ENCODE results near the gene THOC6.
"Not testable (repeated sequence)": the region's sequence is repeated elsewhere in the genome, so short reads cannot be mapped to it uniquely, and the experiment has no call there.

Gene THOC6

DNA sequence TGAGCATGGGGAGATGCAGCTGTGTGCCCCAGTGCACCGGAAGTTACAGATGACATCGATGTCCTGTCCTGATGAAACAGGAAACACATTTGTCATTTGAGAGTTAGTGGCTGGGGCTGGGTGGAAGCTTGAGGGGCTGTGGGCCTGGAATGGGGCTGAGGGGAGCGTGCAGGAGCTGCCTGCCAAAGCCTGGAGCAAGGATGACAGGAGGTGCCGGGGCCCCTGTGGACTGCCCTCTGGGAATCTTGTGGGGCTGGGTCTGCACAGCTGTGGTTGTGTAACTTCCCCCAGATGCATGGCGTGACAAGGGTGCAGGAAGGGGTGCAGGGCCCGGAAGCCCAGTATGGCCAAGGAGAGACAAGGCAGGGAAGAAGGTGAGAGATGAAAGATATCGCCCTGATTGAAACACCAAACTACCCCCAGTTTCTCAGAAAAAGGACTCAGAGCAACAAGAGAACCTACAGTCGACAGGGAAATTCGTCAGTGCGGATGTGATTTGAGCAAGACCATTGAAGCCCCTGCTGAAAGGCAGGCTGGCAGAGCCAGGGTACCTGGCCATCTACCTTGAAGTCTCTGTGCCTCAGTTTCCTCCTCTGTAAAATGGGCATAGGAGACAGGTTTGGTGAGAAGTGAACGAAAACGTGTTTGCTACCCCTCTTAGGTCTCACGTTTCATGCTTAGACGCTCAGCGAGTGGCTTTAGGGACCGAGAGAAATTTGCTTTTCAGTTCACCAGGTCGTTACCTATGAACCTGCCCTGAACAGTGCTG, 31.3 kb downstream of the THOC6 start:
- DNase-seq (ENCODE audit: low read depth) = no peak

DNA sequence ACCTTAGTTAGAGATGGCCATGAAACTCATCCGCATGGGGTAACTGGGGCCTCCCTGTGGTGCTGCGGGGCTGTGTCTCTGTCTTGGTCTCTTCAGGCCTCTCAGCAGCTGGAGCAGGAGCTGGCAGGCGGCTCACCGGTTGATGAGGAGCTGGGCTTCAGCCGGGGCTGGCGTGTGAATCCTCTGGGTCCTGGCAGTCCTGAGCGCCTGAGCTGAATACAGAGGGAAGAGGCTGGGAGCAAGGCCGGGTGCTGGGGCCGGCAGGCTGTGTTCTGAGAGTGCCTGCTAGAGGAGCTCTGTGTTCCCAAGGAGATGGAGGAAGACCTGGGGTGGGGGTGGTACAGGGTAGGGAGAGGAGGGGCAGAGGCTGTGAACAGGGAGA, 31.9 kb downstream of the THOC6 start:
- not testable (repeated sequence) for DNase-seq (ENCODE audit: low read depth)

DNA sequence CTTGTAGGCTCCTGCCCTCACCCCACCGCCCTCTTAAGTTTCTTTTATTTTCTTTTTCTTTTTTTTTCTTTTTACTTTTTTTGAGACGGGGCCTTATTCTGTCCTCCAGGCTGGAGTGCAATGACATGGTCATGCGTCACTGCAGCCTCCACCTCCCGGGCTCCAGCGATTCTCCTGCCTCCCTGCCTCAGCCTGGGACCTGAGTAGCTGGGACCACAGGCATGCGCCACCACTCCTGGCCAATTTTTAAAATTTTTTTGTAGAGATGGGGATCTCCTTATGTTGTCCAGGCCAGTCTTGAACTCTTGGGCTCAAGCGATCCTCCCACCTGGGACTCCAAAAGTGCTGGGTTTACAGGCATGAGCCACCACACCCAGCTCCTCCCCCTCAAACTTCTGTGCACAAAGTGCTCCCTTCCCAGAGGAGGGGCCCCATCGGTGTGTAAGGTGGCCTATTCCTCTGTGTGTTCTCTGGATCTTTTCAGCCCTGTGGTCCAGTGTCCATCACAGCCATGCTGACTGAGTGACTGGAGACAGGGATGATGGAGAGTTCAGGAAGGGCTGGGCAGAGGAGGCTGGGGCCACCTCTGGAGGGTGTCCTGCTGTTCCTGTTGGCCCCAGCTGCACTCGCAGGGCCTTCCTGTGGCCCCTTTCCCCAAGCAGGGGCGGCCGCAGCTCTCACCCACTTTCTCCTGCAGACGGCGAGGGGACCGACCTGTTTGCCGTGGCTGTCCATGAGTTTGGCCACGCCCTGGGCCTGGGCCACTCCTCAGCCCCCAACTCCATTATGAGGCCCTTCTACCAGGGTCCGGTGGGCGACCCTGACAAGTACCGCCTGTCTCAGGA, 32.7 kb downstream of the THOC6 start:
- DNase-seq (ENCODE audit: low read depth) = no peak

DNA sequence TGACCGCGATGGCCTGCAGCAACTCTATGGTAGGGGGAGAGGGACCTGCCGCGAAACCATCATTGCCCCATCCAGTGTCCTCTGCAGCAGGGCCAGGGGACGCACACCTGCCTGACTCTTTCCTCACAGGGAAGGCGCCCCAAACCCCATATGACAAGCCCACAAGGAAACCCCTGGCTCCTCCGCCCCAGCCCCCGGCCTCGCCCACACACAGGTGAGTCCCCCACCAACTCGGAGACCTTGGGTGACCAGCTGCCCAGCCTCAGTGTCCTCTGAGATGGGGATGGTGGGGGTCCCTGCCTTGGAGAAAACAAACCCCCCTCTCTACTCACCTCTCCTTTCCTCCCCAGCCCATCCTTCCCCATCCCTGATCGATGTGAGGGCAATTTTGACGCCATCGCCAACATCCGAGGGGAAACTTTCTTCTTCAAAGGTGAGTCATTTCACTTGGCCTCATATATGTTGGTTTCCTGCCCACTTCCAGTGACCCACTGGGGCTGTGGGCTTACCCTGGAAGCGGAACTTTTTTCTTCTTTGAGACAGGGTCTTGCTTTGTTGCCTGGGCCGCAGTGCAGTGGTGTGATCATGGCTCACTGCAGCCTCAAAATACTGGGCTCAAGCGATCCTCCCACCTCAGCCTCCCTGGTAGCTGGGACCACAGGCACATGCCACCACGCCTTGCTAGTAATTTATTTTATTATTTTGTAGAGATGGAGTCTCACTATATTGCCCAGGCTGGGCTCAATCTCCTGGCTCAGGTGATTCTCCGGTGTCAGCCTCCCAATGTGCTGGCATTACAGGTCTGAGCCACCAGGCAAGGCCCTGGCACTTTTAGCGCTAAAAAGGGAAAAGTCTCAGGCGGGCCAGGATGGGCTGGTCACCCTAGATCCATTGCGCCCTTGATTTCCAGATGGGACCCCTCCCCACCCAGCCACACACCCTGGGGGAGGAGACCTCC, 33.6 kb downstream of the THOC6 start:
- no peak for DNase-seq (ENCODE audit: low read depth)

DNA sequence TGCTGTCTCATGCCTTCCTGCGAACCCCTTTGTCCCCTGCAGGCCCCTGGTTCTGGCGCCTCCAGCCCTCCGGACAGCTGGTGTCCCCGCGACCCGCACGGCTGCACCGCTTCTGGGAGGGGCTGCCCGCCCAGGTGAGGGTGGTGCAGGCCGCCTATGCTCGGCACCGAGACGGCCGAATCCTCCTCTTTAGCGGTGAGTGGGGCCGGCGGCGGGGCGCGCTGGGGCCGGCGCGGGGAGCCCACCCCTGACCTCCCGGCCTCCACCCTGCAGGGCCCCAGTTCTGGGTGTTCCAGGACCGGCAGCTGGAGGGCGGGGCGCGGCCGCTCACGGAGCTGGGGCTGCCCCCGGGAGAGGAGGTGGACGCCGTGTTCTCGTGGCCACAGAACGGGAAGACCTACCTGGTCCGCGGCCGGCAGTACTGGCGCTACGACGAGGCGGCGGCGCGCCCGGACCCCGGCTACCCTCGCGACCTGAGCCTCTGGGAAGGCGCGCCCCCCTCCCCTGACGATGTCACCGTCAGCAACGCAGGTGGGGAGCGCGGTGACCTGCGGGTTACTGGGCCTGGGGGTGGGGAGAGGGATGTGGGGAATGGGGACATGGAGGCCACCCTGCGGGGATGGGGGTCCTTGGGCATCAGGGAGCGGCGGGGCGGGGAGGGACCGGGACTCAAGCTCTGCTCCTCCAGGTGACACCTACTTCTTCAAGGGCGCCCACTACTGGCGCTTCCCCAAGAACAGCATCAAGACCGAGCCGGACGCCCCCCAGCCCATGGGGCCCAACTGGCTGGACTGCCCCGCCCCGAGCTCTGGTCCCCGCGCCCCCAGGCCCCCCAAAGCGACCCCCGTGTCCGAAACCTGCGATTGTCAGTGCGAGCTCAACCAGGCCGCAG, 34.5 kb downstream of the THOC6 start:
- DNase-seq (ENCODE audit: low read depth) = no peak

DNA sequence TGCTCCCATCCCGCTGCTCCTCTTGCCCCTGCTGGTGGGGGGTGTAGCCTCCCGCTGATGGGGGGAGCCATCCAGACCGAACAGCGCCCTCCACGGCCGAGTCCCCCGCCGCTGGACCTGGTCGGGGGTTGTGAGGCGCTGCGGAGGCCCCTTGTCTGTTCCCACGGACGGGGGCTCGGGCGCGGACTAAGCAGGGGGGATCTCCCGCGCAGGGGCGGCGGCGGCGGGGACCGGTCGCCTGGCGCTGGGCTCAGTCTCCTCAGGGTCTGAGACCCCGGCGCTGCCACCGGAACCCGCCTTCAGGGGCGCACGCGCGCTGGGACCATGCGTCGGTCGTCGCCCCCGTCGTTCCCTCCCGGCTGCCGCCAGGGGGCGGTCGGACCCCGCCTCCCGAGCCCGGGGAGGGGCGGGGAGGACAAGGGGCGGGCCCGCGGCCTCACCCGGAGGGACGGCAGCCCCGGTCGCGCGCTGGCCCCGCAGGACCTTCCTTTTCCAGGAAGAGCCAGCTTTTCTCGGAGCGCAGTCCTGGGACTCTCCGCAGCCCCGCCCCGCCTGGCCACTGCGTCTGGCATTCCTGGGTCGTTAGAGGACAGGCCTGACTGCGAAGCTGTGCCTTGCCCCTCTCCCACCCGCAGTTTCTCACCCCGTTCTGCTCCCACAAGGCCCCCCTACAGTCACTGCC, 35.3 kb downstream of the THOC6 start:
- peak; percentile 74 for DNase-seq (ENCODE audit: low read depth)

DNA sequence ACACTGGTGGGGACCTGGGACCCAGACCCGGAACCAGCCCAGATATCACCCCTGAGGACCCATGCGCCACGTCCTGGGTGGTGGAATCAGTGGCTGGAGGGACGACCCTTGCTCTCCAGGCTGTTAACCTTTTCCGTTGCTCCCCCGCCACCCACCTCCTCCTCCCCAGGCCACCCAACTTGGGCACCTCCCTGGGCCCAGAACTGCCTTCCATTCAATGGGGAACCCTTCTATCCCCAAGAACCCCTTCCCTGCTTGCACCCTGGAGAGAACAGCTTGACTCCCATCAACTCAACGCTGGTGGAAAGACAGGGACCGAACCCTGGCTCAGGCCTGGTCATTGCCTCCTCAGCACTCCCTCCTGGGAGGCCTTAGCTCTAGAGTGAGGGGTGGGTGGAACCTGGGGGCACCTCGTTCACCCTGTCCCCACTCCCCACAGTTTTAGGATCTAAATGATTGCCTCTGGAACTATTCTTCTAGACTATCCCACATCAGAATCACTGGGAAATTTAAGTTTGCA, 35.9 kb downstream of the THOC6 start:
- no peak for DNase-seq (ENCODE audit: low read depth)

DNA sequence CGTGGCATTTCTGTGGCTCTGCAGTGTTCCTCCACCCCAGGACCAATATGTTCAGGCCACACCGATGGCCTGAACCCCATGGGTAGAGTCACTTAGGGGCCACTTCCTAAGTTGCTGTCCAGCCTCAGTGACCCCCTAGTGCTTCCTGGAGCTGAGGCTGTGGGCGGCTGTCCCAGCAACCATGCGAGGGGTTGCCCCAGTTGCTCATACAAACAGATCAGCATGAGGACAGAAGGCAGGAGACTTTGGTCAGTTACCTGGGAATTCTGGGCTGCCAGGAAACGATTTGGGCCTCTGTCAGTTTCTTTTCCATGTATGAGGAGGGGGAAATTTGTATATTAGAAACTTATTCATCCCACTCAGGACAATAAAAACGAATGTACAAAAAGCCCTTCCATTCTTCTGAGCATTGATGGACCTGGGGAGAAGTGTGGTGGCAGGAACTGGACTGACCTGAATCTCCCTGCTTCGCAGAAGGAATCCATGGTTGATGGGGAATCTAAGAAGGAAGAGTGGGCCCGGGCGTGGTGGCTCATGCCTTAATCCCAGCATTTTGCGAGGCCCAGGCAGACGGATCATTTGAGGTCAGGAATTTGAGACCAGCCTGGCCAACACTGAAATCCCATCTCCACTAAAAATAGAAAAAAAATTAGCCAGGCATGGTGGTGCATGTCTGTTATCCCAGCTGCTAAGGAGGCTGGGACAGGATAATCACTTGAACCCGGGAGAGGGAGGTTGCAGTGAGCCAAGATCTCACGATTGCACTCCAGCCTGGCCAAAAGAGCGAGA, 36.7 kb downstream of the THOC6 start:
- no peak for DNase-seq (ENCODE audit: low read depth)

DNA sequence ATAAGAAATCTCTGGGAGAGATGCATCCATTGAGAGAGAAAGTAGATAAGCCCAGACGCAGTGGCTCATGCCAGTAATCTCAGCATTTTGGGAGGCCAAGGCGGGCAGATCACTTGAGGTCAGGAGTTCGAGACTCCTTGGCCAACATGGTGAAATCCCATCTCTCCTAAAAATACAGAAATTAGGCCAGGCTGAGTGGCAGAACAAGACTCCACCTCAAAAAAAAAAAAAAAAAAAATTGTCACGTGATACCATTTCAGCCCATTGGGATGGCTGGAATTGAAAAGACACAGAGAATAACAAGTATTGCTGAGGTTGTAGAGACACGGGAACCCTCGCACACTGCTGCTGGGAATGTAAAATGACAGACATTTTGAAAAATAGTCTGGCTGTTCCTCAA, 38.7 kb downstream of the THOC6 start:
- no peak for DNase-seq (ENCODE audit: low read depth)

DNA sequence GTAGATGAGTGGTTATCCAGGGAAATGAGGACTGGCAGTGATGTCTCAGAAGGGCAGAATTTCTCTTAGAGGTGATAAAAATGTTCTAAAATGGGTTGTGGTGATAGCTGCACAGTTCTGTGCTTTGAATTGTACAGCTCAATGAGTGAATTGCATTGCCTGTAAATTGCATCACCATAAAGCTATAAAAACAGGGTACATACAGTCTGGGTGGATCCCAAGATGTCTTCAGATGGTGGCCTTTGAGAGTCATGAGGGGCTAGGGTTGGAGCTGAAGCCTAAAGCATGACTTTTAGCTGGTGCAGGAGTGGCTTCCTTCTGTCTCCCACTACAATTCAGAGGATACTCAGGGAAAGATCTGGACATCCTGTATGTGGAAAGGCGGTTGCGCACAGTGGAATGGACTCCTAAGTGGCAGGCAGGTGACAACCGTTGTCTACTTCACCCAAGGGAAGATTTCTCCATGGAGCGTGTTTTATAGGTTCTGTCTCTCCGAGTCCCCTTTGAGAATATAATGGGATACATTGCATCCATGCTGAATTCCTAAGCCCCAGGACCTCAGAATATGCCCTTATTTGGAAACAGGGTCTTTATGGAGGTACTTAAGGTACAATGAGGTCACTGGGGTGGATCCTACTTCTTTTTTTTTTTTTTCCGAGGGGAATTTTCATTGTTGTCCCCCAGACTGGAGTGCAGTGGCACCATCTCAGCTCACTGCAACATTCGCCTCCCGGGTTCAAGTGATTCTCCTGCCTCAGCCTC, 40.0 kb downstream of the THOC6 start:
- DNase-seq (ENCODE audit: low read depth) = no peak

DNA sequence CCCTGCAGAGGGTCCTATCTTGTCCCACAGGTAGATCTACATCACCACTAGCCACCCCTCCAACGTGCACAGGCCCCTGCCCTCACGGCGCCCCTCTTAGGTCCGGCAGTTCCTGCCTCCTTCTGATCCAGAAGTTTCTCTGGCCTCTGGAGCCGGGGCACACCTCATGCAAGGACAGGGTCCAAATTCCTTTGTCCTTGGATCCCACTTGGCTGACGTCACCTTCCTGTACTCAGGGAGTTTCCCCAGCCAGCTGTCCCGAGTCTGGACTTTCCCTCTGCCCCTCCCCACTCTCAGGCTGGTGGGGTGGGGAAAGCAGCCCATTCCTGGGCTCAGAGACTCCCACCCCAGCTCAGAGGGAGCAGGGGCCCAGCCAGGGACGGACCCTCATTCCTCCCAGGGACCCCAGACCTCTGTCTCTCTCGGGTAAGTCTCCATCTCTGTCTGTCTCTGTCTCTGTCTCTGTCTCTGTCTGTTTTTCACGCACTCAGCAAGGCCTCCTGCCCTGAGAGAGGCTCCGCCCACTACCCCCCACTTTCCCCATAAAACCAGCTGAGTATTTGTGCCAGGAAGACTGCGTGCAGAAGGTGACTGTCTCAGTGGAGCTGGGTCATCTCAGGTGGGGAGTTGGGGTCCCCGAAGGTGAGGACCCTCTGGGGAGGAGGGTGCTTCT, 41.4 kb downstream of the THOC6 start, which contains the start of gene IL32:
Gene IL32, plus strand, starts transcription at position 572 of the 673 bp plus-strand sequence. CDS start 172 bp downstream, outside the sequence.
- DNase-seq (ENCODE audit: low read depth) = peak; percentile 46

DNA sequence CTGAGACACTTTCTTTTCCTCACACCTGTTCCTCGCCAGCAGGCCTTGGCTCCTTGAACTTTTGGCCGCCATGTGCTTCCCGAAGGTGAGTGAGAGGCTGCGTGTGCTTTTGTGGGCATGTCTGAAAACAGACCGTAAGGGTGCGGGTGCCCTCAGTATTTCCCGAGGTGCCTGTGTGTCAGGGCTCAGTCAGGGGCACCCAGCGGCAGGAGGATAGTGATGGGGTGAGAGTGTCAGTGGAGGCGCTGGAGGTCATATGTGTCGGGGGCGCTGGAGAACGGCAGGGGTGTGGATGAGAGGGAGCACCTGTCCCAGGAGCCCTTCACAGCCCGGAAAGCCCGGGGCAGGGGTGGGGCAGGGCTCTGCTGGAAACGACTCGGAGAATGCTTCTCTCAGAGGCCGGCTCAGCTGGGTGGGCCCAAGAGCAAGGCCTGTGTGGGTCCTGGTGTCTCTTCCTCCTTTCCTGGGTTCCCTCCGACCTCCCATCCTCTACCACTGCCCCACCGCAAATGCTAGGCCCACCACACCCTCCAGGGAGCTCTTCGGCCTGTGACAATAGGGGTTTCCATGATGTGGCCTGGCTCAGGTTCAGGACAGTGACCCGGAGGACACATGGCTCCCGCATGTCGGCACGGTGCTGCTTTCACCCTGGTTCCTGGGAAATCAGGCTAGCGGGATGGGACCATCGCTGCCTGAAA, 42.1 kb downstream of the THOC6 start:
- DNase-seq (ENCODE audit: low read depth) = no peak

DNA sequence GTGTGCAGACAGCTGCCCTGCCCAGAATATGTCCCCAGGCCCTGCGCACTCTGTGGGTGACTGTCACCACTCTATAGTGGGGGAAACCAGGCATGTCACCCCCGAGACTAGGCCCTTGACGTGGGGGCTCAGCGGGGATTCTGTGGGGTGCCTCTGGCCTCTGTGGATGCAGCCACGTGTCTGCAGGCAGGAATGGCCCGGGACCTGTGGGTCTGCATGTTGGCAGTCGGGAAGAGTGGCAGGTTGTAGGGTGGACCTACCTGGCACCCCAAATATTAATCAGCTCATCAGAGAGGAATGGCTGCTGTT, 42.6 kb downstream of the THOC6 start:
- DNase-seq (ENCODE audit: low read depth) = no peak

DNA sequence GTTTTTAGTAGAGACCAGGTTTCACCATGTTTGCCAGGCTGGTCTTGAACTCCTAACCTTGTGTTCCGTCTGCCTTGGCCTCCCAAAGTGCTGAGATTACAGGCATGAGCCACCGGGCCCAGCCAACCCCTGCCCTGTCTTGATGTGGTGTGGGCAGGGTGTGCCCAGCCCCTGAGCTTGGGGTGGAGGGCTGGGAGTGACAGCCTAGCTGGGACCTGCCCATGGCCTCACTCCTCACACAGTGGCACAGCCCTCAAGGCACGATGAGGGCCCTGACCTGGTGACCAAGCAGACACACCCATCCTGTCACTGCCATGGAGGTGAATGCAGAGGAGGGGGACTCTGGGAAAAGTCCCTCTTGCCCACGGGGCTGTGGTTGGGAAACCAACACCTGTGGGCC, 44.7 kb downstream of the THOC6 start:
- no peak for DNase-seq (ENCODE audit: low read depth)

DNA sequence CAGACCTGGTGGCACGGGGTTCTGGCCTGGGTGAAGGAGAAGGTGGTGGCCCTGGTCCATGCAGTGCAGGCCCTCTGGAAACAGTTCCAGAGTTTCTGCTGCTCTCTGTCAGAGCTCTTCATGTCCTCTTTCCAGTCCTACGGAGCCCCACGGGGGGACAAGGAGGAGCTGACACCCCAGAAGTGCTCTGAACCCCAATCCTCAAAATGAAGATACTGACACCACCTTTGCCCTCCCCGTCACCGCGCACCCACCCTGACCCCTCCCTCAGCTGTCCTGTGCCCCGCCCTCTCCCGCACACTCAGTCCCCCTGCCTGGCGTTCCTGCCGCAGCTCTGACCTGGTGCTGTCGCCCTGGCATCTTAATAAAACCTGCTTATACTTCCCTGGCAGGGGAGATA, 45.3 kb downstream of the THOC6 start:
- DNase-seq (ENCODE audit: low read depth) = not testable (repeated sequence)

DNA sequence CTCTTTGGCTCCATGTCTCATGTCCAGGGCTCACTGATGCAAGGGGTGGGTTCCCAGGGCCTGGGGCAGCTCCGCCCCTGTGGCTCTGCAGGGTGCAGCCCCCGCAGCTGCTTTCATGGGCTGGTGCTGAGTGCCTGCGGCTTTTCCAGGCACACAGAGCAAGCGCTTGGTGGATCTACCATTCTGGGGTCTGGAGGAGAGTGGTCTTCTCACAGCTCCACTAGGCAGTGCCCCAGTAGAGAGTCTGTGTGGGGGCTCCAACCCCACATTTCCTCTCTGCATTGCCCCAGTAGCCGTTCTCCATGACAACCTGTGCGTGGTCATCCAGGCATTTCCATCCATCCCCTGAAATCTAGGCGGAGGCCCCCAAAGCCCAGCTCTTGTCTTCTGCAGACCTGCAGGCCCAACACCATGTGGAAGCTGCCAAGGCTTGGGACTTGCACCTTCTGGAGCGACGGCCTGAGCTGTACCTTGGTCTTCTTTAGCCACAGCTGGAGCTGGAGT, 46.8 kb downstream of the THOC6 start:
- DNase-seq (ENCODE audit: low read depth) = no peak

DNA sequence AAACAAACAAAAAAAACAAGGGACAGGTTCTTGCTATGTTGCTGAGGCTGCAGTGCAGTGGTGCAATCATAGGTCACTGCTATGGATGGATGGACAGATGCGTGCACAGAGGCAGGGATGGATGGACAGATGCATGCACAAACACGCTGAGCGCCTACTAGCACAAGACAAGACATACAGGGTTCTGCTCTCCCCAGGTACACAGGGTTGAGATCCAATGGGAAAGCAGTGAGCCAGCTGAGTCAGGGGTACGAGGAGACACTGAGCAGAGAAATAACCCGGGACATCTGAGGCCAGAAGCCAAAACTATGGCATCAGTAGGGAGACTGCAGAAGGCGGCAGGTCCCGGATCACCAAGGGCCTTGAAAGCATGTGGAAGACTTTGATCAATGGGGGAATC, 47.8 kb downstream of the THOC6 start:
- DNase-seq (ENCODE audit: low read depth) = no peak

All from GM04504 (cell line).